OCI-LY3 (cell line): ENCODE data around the gene ABHD12.
A peak's percentile ranks its signal among the peaks of the same experiment; 100 is the strongest.

Experiments used
- H2AFZ ChIP-seq: fragments of 200-600, 300-600 bp; shearing (Covaris generic); 2 replicates; pipeline ENCODE4 v1.6.0; 2014; ENCODE audit warnings: antibody characterized with exemption, low read depth, low read length
- H3K27ac ChIP-seq: fragments of 200-600, 300-600 bp; sonication (generic); 2 replicates; pipeline ENCODE4 v1.5.1; 2014; ENCODE audit warnings: mild to moderate bottlenecking, low read length, moderate library complexity, mixed read lengths
- H3K27me3 ChIP-seq: fragments of 200-600, 300-600 bp; sonication (generic); 2 replicates; pipeline ENCODE4 v1.6.1; 2014; ENCODE audit warnings: low read depth, low read length, mixed read lengths
- H3K36me3 ChIP-seq: fragments of 200-600, 300-600 bp; sonication (generic); replicated peaks from 2 replicates; pipeline ENCODE3; 2014; ENCODE audit warnings: low read depth, low read length, mixed read lengths
- H3K4me1 ChIP-seq: fragments of 300-600, 200-600 bp; sonication (generic); 2 replicates; pipeline ENCODE4 v1.6.1; 2014; ENCODE audit warnings: low read length, mixed read lengths
- H3K4me2 ChIP-seq: fragments of 200-600, 300-600 bp; sonication (generic); 2 replicates; pipeline ENCODE4 v1.6.1; 2014; ENCODE audit warnings: low read length, mixed read lengths
- H3K4me3 ChIP-seq: fragments of 300-600, 200-600 bp; sonication (generic); 2 replicates; pipeline ENCODE4 v1.5.1; 2014; ENCODE audit warnings: antibody characterized with exemption, mild to moderate bottlenecking, low read length, moderate library complexity
- H3K79me2 ChIP-seq: fragments of 300-600, 200-600 bp; shearing (Covaris generic); 2 replicates; pipeline ENCODE4 v1.6.1; 2014; ENCODE audit warnings: mild to moderate bottlenecking, low read length, mixed read lengths
- H3K9ac ChIP-seq: fragments of 300-600, 200-600 bp; shearing (Covaris generic); 2 replicates; pipeline ENCODE4 v1.6.0; 2014; ENCODE audit warnings: mild to moderate bottlenecking, low read length, moderate library complexity
- H3K9me3 ChIP-seq: fragments of 200-600, 300-600 bp; shearing (Covaris generic); 2 replicates; pipeline ENCODE4 v1.6.1; 2014; ENCODE audit warnings: low read length, mixed read lengths; ENCODE audit not compliant: insufficient read depth
- H4K20me1 ChIP-seq: fragments of 200-600, 300-600 bp; sonication (generic); 2 replicates; pipeline ENCODE4 v1.6.1; 2016; ENCODE audit warnings: low read length, mixed read lengths; ENCODE audit not compliant: insufficient read depth
- EZH2phosphoT487 ChIP-seq: fragments of 200-600 bp; shearing (Covaris generic); IDR thresholded peaks from 2 replicates; pipeline ENCODE4 v1.6.1; 2018; ENCODE audit warnings: antibody characterized with exemption, mixed run types, low read depth
- TF ChIP-seq, protein P1 (sequence below): fragments of 200-600, 300-600 bp; sonication (generic); IDR thresholded peaks from 2 replicates; pipeline ENCODE4 v1.5.1; 2014; ENCODE audit warnings: antibody characterized with exemption, low read length, low read depth

The ABHD12 gene

GRCh38 chr20:25294459-25295385 is 95.9 kb downstream of the ABHD12 start:
- Histone ChIP-seq H3K36me3 (peaks cover 12% of the 10 kb centered on the region), H2AFZ (no peak overlapping the region), H3K27me3 (no peaks in the 10 kb centered on the region), H3K4me2 (peak overlapping the region; percentile 51), H3K4me1 (peaks cover 27% of the 10 kb centered on the region), H3K79me2 (no peaks in the 10 kb centered on the region), H3K9me3 (no peaks in the 10 kb centered on the region), H3K27ac (peak overlapping the region; percentile 15), H4K20me1 (no peaks in the 10 kb centered on the region), H3K4me3 (0 out of 2 replicates have a peak overlapping the region, but pooled peaks have one; percentile 6), H3K9ac (no peak overlapping the region)
- TF ChIP-seq EZH2phosphoT487, result no peak
- TF ChIP-seq, protein P1, sequence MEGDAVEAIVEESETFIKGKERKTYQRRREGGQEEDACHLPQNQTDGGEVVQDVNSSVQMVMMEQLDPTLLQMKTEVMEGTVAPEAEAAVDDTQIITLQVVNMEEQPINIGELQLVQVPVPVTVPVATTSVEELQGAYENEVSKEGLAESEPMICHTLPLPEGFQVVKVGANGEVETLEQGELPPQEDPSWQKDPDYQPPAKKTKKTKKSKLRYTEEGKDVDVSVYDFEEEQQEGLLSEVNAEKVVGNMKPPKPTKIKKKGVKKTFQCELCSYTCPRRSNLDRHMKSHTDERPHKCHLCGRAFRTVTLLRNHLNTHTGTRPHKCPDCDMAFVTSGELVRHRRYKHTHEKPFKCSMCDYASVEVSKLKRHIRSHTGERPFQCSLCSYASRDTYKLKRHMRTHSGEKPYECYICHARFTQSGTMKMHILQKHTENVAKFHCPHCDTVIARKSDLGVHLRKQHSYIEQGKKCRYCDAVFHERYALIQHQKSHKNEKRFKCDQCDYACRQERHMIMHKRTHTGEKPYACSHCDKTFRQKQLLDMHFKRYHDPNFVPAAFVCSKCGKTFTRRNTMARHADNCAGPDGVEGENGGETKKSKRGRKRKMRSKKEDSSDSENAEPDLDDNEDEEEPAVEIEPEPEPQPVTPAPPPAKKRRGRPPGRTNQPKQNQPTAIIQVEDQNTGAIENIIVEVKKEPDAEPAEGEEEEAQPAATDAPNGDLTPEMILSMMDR, result peak; percentile 100

GRCh38 chr20:25293910-25294458 is 96.7 kb downstream of the ABHD12 start:
- Histone ChIP-seq H4K20me1 (peaks cover 3% of the 10 kb centered on the region; the same call in 1 of the 2 replicates), H3K27ac (no peak overlapping the region), H3K4me3 (no peak overlapping the region), H3K9ac (no peak overlapping the region), H3K9me3 (no peaks in the 10 kb centered on the region), H3K4me1 (peaks cover 30% of the 10 kb centered on the region), H2AFZ (no peak overlapping the region), H3K79me2 (no peaks in the 10 kb centered on the region), H3K36me3 (peaks cover 12% of the 10 kb centered on the region), H3K27me3 (no peaks in the 10 kb centered on the region), H3K4me2 (no peak overlapping the region)
- TF ChIP-seq EZH2phosphoT487, result no peak

DNA sequence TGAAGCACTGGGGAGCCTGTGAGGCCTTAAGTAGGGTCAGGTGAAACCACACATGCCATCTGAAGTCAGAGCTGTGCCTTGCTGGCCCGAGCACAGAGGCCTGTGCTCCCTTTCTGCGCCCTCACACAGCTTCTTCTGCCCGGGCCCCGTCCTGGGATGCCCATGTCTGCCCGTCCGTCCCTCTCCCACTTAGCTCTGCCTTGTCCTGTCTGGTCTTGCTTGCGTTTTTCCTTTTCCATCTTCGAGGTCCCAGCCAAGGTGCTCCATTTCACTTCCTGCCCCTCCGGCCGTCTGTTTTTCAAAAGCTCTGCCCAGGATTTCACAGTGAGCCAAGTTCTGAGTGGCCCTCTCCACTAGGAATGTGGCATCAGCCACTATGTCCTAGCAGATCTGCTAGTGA is 97.1 kb downstream of the ABHD12 start:
- H3K27me3 ChIP-seq, result no peaks in the 10 kb centered on the region
- H4K20me1 ChIP-seq, result peaks cover 5% of the 10 kb centered on the region; the same call in 1 of the 2 replicates
- H3K36me3 ChIP-seq, result peaks cover 12% of the 10 kb centered on the region
- no peak overlapping the region for H2AFZ ChIP-seq
- H3K27ac ChIP-seq, result no peak overlapping the region
- no peaks in the 10 kb centered on the region for H3K79me2 ChIP-seq
- H3K4me3 ChIP-seq, result no peak overlapping the region
- TF ChIP-seq, protein P1, result no peak
- TF ChIP-seq EZH2phosphoT487, result no peak
- H3K9me3 ChIP-seq, result no peaks in the 10 kb centered on the region
- no peak overlapping the region for H3K9ac ChIP-seq
- H3K4me2 ChIP-seq, result no peak overlapping the region
- peaks cover 35% of the 10 kb centered on the region for H3K4me1 ChIP-seq

DNA sequence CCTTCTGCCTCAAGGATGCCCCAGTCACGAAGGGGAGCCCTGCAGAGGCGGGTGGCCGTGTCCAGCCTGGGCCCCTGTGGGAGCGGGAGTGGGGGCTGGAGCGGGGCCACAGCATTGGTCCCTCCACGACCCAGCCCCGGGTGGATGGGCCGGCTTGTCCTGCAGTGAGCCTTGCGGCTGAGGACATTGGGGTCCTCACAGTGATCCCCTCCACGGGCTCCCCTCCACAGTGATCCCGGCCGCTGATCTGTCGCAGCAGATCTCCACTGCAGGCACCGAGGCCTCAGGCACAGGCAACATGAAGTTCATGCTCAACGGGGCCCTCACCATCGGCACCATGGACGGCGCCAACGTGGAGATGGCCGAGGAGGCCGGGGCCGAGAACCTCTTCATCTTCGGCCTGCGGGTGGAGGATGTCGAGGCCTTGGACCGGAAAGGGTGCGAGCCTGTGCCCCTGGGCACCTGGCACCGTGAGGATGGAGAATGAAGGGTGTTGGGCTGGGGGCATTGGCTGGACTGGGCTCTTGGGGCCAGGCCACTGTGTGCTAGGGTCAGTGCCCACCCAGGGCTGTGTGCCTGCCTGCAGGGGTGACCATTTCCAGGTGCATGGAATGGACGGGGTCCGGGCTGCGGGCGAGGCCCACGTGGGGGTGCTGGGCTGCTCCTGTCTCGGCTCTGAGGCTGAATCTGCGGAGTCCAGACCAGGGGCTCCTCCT is 98.3 kb downstream of the ABHD12 start:
- H3K79me2 ChIP-seq, result no peaks in the 10 kb centered on the region
- peaks cover 35% of the 10 kb centered on the region for H3K4me1 ChIP-seq
- no peak overlapping the region for H3K9ac ChIP-seq
- no peak overlapping the region for H3K4me3 ChIP-seq
- no peak overlapping the region for H3K4me2 ChIP-seq
- H3K27ac ChIP-seq, result no peak overlapping the region
- no peak for TF ChIP-seq EZH2phosphoT487
- TF ChIP-seq, protein P1, result no peak
- H2AFZ ChIP-seq, result no peak overlapping the region
- no peaks in the 10 kb centered on the region for H3K27me3 ChIP-seq
- H4K20me1 ChIP-seq, result peaks cover 5% of the 10 kb centered on the region; the same call in 1 of the 2 replicates
- H3K36me3 ChIP-seq, result peaks cover 24% of the 10 kb centered on the region
- H3K9me3 ChIP-seq, result no peaks in the 10 kb centered on the region
